Suprapubic skin (tissue), 4 donors: ENCODE measurements around the gene RIMBP2. TPM values are rescaled to one million over a fixed set of nuclear protein-coding genes. Genes with fewer than 3 reads are reported as not detected.

Experiments used
- DNase-seq, 2 donors: peaks; one replicate each; pipeline ENCODE4 v3.0.0-alpha.2; 2019; ENCODE audit warnings: low spot score in 2 of 2
- H3K27ac ChIP-seq: fragments of 200-600 bp; sonication (generic); one replicate; pipeline ENCODE4 v1.5.1; 2019
- H3K27me3 ChIP-seq: fragments of 200-600 bp; sonication (generic); one replicate; pipeline ENCODE4 v1.5.1; 2019
- H3K36me3 ChIP-seq: fragments of 200-600 bp; sonication (generic); one replicate; pipeline ENCODE4 v1.5.1; 2019
- H3K4me1 ChIP-seq: fragments of 200-600 bp; sonication (generic); one replicate; pipeline ENCODE4 v1.5.1; 2019
- H3K4me3 ChIP-seq: fragments of 200-600 bp; sonication (generic); one replicate; pipeline ENCODE4 v1.5.1; 2019; ENCODE audit warnings: mild to moderate bottlenecking
- H3K9me3 ChIP-seq: fragments of 200-600 bp; sonication (generic); one replicate; pipeline ENCODE4 v1.5.1; 2019
- CTCF ChIP-seq, 2 donors: fragments of 200-600 bp in 1 of 2; fragments of 450-650 bp in 1 of 2; sonication (generic) in 1 of 2; IDR thresholded peaks; one replicate each; pipeline ENCODE4 v1.5.1; 2016 to 2019; ENCODE audit warnings: antibody characterized with exemption in 2 of 2, mild to moderate bottlenecking in 1 of 2, moderate library complexity in 1 of 2
- EP300 ChIP-seq: sonication (generic); formaldehyde crosslinking; IDR thresholded peaks from one replicate; pipeline ENCODE4 v1.6.1; 2017; ENCODE audit warnings: antibody characterized with exemption
- POLR2A ChIP-seq, 2 donors: fragments of 450-650 bp; IDR thresholded peaks; one replicate each; pipeline ENCODE4 v1.6.1; 2017; ENCODE audit warnings: antibody characterized with exemption in 2 of 2, mild to moderate bottlenecking in 2 of 2, moderate library complexity in 2 of 2
- POLR2AphosphoS5 ChIP-seq, 3 donors: sonication (generic); formaldehyde crosslinking; IDR thresholded peaks; one replicate each; pipeline ENCODE4 v1.6.1; 2017; ENCODE audit warnings: antibody characterized with exemption in 3 of 3
- WGBS: methylation state at CpG from one replicate; pipeline ENCODE4 v1.1.5; 2018; 5-methylcytosine and 5-hydroxymethylcytosine counted together
- total RNA-seq, 4 donors: library from RNA; depleted of rRNA; stranded (reverse); fragments of >200 nt; gene quantifications; one replicate each; pipeline ENCODE4 v1.1.0, GENCODE V29; 2016

RIMBP2 gene
- total RNA-seq, 4 donors from 2014 or later: 2.1 to 21.8 (median 3.0) TPM

- DNase-seq: no peak
- no peaks in the 10 kb centered on the region for H3K9me3 ChIP-seq
- 83% methylated on average over 10 of the region's 14 CpGs for WGBS
- H3K4me3 ChIP-seq: no peak overlapping the region
- no peaks in the 10 kb centered on the region for H3K4me1 ChIP-seq
- H3K27me3 ChIP-seq: no peaks in the 10 kb centered on the region
- no peaks in the 10 kb centered on the region for H3K36me3 ChIP-seq
- no peak overlapping the region for H3K27ac ChIP-seq
- TF ChIP-seq CTCF (IDR thresholded peaks at IDR 0.05) (no peak), POLR2AphosphoS5 (IDR thresholded peaks at IDR 0.05) (no peak), EP300 (no peak)
These were observed 54.4 kb downstream of the RIMBP2 start for GRCh38 chr12:130661486-130662255.

GRCh38 chr12:130661059-130661458 lies 55.0 kb downstream of the RIMBP2 start:
- Histone ChIP-seq H3K9me3 (no peaks in the 10 kb centered on the region), H3K4me1 (no peaks in the 10 kb centered on the region), H3K36me3 (no peaks in the 10 kb centered on the region), H3K27me3 (no peaks in the 10 kb centered on the region), H3K27ac (no peak overlapping the region), H3K4me3 (no peak overlapping the region)
- TF ChIP-seq EP300: no peak
- TF ChIP-seq POLR2A (IDR thresholded peaks at IDR 0.05): no peak
- TF ChIP-seq CTCF (IDR thresholded peaks at IDR 0.05): no peak
- TF ChIP-seq POLR2AphosphoS5 (IDR thresholded peaks at IDR 0.05): no peak
- 100% methylated on average over 4 of the region's 4 CpGs for WGBS
- DNase-seq: no peak

DNA sequence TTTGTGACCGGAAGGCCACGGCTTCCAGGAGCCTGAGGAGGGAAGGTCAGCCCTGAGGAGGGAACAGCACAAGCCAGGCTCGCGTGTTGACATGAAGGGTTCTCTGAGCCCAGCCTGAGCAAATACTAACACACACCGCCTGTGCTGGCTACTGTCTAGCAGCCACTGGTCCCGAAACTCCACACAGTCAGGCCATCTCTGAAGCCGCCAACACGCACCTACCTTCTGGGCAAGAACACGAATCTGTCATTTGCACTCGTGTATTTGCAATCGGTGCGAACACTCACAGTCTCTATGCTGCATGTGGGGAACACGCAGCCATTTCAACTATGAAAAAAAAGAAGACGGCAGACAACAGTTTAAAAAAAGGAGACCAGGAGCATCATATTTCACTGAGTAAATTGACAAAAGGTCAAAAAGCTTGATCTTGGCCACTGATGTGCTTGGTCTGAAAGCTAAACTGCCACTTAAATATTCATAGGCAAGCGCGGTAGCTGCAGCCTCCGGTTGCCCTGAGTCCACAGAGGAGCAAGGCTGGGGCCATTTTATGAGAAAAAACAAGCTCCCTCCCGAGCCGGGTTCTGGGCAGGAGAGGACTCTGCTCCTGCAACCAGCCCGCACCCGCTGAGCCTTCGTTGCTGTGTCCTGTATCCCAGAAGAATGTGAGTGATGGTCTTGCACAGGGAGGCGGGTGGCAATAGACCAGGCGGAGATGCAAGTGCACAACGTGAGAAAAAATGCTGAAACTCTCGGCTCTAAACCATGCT lies 57.8 kb downstream of the RIMBP2 start:
- WGBS: 83% methylated on average over 26 of the region's 26 CpGs
- TF ChIP-seq POLR2A (IDR thresholded peaks at IDR 0.05) (no peak), EP300 (no peak), CTCF (IDR thresholded peaks at IDR 0.05) (no peak), POLR2AphosphoS5 (IDR thresholded peaks at IDR 0.05) (no peak)
- H3K9me3 ChIP-seq: peaks cover 9% of the 10 kb centered on the region
- H3K27me3 ChIP-seq: no peaks in the 10 kb centered on the region
- no peak overlapping the region for H3K27ac ChIP-seq
- no peak overlapping the region for H3K4me3 ChIP-seq
- DNase-seq: no peak
- H3K36me3 ChIP-seq: no peaks in the 10 kb centered on the region
- H3K4me1 ChIP-seq: no peaks in the 10 kb centered on the region

- Histone ChIP-seq H3K9me3 (peaks cover 9% of the 10 kb centered on the region), H3K4me1 (no peaks in the 10 kb centered on the region), H3K27me3 (no peaks in the 10 kb centered on the region), H3K4me3 (no peak overlapping the region), H3K36me3 (no peaks in the 10 kb centered on the region), H3K27ac (no peak overlapping the region)
- no peak for DNase-seq
- 81% methylated on average over 8 of the region's 8 CpGs for WGBS
- TF ChIP-seq POLR2AphosphoS5 (IDR thresholded peaks at IDR 0.05) (no peak), CTCF (IDR thresholded peaks at IDR 0.05) (no peak), POLR2A (IDR thresholded peaks at IDR 0.05) (no peak), EP300 (no peak)
These were observed 59.7 kb downstream of the RIMBP2 start for GRCh38 chr12:130656411-130656810.

DNA sequence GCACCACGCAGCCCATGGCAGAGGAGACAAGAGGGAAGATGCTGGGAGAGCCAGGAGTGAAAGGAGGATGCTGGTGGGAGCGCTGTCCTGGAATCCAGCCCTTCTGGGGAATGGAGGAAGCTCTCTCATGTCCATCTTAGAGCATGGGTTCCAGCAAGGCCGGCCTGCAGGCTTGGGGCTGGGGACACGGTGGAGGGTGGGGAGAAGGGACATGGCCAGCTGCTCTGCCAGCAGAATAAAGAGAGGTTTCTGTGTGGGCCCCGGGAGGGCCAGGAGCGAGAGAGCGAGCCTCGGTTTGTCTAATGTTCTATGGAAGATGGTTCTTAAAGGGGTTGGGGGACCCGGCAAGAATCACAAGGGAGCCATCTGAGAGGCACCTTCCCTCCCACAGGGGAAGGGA lies 60.2 kb downstream of the RIMBP2 start:
- DNase-seq: no peak
- TF ChIP-seq POLR2A (IDR thresholded peaks at IDR 0.05): no peak
- no peak for TF ChIP-seq CTCF (IDR thresholded peaks at IDR 0.05)
- TF ChIP-seq EP300: no peak
- 86% methylated on average over 9 of the region's 9 CpGs for WGBS
- peaks cover 9% of the 10 kb centered on the region for H3K9me3 ChIP-seq
- H3K36me3 ChIP-seq: no peaks in the 10 kb centered on the region
- no peaks in the 10 kb centered on the region for H3K27me3 ChIP-seq
- no peak overlapping the region for H3K4me3 ChIP-seq
- no peaks in the 10 kb centered on the region for H3K4me1 ChIP-seq
- H3K27ac ChIP-seq: no peak overlapping the region
